Astrocyte (in vitro differentiated cells and primary cell): Measurements from ENCODE around the gene MYH9.
"Not testable (repeated sequence)": the region's sequence is repeated elsewhere in the genome, so short reads cannot be mapped to it uniquely, and the experiment has no call there.

ENCODE experiments used
- EZH2 ChIP-seq: IDR thresholded peaks from 2 replicates; pipeline ENCODE4 v1.6.1; 2012; ENCODE audit warnings: mild to moderate bottlenecking, low read length, inconsistent platforms; ENCODE audit not compliant: insufficient read depth
- TF ChIP-seq, protein P1 (sequence below): IDR thresholded peaks from 2 replicates; pipeline ENCODE4 v1.5.1; 2011; ENCODE audit warnings: low read depth, mild to moderate bottlenecking, inconsistent platforms, low read length, moderate library complexity; ENCODE audit not compliant: insufficient read depth

DNA sequence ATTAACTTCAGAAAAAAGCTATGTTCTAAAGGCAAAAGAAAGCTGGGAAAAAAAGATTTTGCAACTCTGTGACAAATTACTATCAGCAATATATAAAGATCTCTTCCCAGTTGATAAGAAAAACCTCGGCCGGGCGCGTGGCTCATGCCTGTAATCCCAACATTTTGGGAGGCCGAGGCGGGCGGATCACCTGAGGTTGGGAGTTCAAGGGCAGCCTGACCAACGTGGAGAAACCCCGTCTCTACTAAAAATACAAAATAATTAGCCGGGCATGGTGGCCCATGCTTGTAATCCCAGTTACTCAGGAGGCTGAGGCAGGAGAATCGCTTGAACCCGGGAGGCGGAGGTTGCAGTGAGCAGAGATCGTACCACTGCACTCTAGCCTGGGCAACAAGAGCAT, 1.4 kb upstream of the MYH9 start:
- TF ChIP-seq, protein P1, sequence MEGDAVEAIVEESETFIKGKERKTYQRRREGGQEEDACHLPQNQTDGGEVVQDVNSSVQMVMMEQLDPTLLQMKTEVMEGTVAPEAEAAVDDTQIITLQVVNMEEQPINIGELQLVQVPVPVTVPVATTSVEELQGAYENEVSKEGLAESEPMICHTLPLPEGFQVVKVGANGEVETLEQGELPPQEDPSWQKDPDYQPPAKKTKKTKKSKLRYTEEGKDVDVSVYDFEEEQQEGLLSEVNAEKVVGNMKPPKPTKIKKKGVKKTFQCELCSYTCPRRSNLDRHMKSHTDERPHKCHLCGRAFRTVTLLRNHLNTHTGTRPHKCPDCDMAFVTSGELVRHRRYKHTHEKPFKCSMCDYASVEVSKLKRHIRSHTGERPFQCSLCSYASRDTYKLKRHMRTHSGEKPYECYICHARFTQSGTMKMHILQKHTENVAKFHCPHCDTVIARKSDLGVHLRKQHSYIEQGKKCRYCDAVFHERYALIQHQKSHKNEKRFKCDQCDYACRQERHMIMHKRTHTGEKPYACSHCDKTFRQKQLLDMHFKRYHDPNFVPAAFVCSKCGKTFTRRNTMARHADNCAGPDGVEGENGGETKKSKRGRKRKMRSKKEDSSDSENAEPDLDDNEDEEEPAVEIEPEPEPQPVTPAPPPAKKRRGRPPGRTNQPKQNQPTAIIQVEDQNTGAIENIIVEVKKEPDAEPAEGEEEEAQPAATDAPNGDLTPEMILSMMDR: not testable (repeated sequence)
- TF ChIP-seq EZH2: not testable (repeated sequence)
